Measurements from ENCODE around the gene CYB5R3. TPM values are rescaled to one million over a fixed set of nuclear protein-coding genes. Genes with fewer than 3 reads are reported as not detected.

The CYB5R3 gene
- total RNA-seq, 2 experiments from 2014 or later = 68.4 to 74.3 TPM

- Mint-ChIP-seq H3K27me3 (no peaks in the 10 kb centered on the region), H3K4me3 (no peak overlapping the region), H3K9me3 (no peaks in the 10 kb centered on the region), H3K27ac (no peak overlapping the region), H3K36me3 (ENCODE audit: low read depth) (peaks cover 7% of the 10 kb centered on the region), H3K4me1 (no peaks in the 10 kb centered on the region)
- ChIA-PET CTCF (no interaction called here), POLR2A (no interaction called here)
- no peak for DNase-seq
Measured at GRCh38 chr22:42635531-42635930, 13.7 kb downstream of the CYB5R3 start.

- ChIA-PET CTCF (no interaction called here), POLR2A (no interaction called here)
- no peaks in the 10 kb centered on the region for H3K9me3 Mint-ChIP-seq
- H3K4me3 Mint-ChIP-seq = no peak overlapping the region
- H3K36me3 Mint-ChIP-seq (ENCODE audit: low read depth) = peaks cover 12% of the 10 kb centered on the region
- no peaks in the 10 kb centered on the region for H3K4me1 Mint-ChIP-seq
- no peak for DNase-seq
- no peak overlapping the region for H3K27ac Mint-ChIP-seq
- no peaks in the 10 kb centered on the region for H3K27me3 Mint-ChIP-seq
Measured at GRCh38 chr22:42633013-42633412, 16.2 kb downstream of the CYB5R3 start.

- H3K4me3 Mint-ChIP-seq = no peak overlapping the region
- no peaks in the 10 kb centered on the region for H3K9me3 Mint-ChIP-seq
- no peak overlapping the region for H3K27ac Mint-ChIP-seq
- peaks cover 10% of the 10 kb centered on the region for H3K36me3 Mint-ChIP-seq (ENCODE audit: low read depth)
- H3K27me3 Mint-ChIP-seq = no peaks in the 10 kb centered on the region
- no peaks in the 10 kb centered on the region for H3K4me1 Mint-ChIP-seq
- CTCF ChIA-PET = no interaction called here
- POLR2A ChIA-PET = interaction anchor here (1.0 kb wide), 1 partner anchor 16 kb away, joined by 5 read pairs; no protein-coding TSS in a partner anchor
- DNase-seq = no peak
Measured at GRCh38 chr22:42632096-42632495, 17.1 kb downstream of the CYB5R3 start.

GRCh38 chr22:42630901-42631602 is 18.1 kb downstream of the CYB5R3 start:
- H3K27ac Mint-ChIP-seq = no peak overlapping the region
- H3K9me3 Mint-ChIP-seq = no peaks in the 10 kb centered on the region
- no peak overlapping the region for H3K4me3 Mint-ChIP-seq
- no peak for DNase-seq
- POLR2A ChIA-PET = no interaction called here
- CTCF ChIA-PET = no interaction called here
- H3K4me1 Mint-ChIP-seq = no peaks in the 10 kb centered on the region
- H3K27me3 Mint-ChIP-seq = no peaks in the 10 kb centered on the region
- peaks cover 15% of the 10 kb centered on the region for H3K36me3 Mint-ChIP-seq (ENCODE audit: low read depth)

- Mint-ChIP-seq H3K4me3 (no peak overlapping the region), H3K36me3 (ENCODE audit: low read depth) (peaks cover 19% of the 10 kb centered on the region), H3K27me3 (no peaks in the 10 kb centered on the region), H3K4me1 (no peaks in the 10 kb centered on the region), H3K9me3 (no peaks in the 10 kb centered on the region), H3K27ac (no peak overlapping the region)
- POLR2A ChIA-PET = interaction anchor here (1.5 kb wide), 1 partner anchor 15 kb away, joined by 20 read pairs; the partner anchor contains the start of gene POLDIP3
- CTCF ChIA-PET = no interaction called here
- no peak for DNase-seq
Measured at GRCh38 chr22:42630211-42630610, 19.0 kb downstream of the CYB5R3 start.

GRCh38 chr22:42627981-42628380 is 21.2 kb downstream of the CYB5R3 start:
- Mint-ChIP-seq H3K4me1 (no peaks in the 10 kb centered on the region), H3K9me3 (no peaks in the 10 kb centered on the region), H3K27ac (no peak overlapping the region), H3K4me3 (no peak overlapping the region), H3K36me3 (ENCODE audit: low read depth) (peaks cover 14% of the 10 kb centered on the region), H3K27me3 (no peaks in the 10 kb centered on the region)
- ChIA-PET CTCF (no interaction called here), POLR2A (interaction anchor here (5.5 kb wide), 1 partner anchor 13 kb away, joined by 63 read pairs; the partner anchor contains the start of gene POLDIP3)
- no peak for DNase-seq

GRCh38 chr22:42626951-42627625 is 22.1 kb downstream of the CYB5R3 start:
- Mint-ChIP-seq H3K36me3 (ENCODE audit: low read depth) (peaks cover 14% of the 10 kb centered on the region), H3K27ac (no peak overlapping the region), H3K4me1 (no peaks in the 10 kb centered on the region), H3K9me3 (no peaks in the 10 kb centered on the region), H3K27me3 (no peaks in the 10 kb centered on the region), H3K4me3 (no peak overlapping the region)
- POLR2A ChIA-PET = interaction anchor here (5.5 kb wide), 1 partner anchor 12 kb away, joined by 63 read pairs; the partner anchor contains the start of gene POLDIP3
- DNase-seq = no peak
- CTCF ChIA-PET = no interaction called here

- Mint-ChIP-seq H3K27me3 (no peaks in the 10 kb centered on the region), H3K4me3 (no peak overlapping the region), H3K27ac (no peak overlapping the region), H3K36me3 (ENCODE audit: low read depth) (peaks cover 14% of the 10 kb centered on the region), H3K4me1 (no peaks in the 10 kb centered on the region), H3K9me3 (no peaks in the 10 kb centered on the region)
- no peak for DNase-seq
- CTCF ChIA-PET = no interaction called here
- POLR2A ChIA-PET = interaction anchor here (5.5 kb wide), 1 partner anchor 11 kb away, joined by 63 read pairs; the partner anchor contains the start of gene POLDIP3
Measured at GRCh38 chr22:42626431-42626830, 22.8 kb downstream of the CYB5R3 start.

GRCh38 chr22:42625416-42625815 is 23.8 kb downstream of the CYB5R3 start:
- Mint-ChIP-seq H3K36me3 (ENCODE audit: low read depth) (peaks cover 14% of the 10 kb centered on the region), H3K4me1 (no peaks in the 10 kb centered on the region), H3K27ac (no peak overlapping the region), H3K9me3 (no peaks in the 10 kb centered on the region), H3K4me3 (no peak overlapping the region), H3K27me3 (no peaks in the 10 kb centered on the region)
- no peak for DNase-seq
- CTCF ChIA-PET = interaction anchor here (0.7 kb wide), 1 partner anchor 10 kb away, joined by 3 read pairs; no protein-coding TSS in a partner anchor
- POLR2A ChIA-PET = interaction anchor here (1.2 to 5.5 kb wide), 2 partner anchors 10 to 24 kb away, joined by 3 to 63 read pairs; partner anchors contain the start of genes CYB5R3 and POLDIP3

GRCh38 chr22:42624551-42625106 is 24.6 kb downstream of the CYB5R3 start:
- Mint-ChIP-seq H3K27ac (no peak overlapping the region), H3K9me3 (no peaks in the 10 kb centered on the region), H3K4me3 (no peak overlapping the region), H3K36me3 (ENCODE audit: low read depth) (peaks cover 14% of the 10 kb centered on the region), H3K27me3 (no peaks in the 10 kb centered on the region), H3K4me1 (no peaks in the 10 kb centered on the region)
- DNase-seq = no peak
- ChIA-PET POLR2A (interaction anchor here (5.5 kb wide), 1 partner anchor 9 kb away, joined by 63 read pairs; the partner anchor contains the start of gene POLDIP3), CTCF (interaction anchor here (0.7 to 1.6 kb wide), 2 partner anchors 9 to 468 kb away, joined by 3 to 6 read pairs; no protein-coding TSS in a partner anchor)

- ChIA-PET CTCF (interaction anchor here (1.6 kb wide), 1 partner anchor 468 kb away, joined by 6 read pairs; no protein-coding TSS in a partner anchor), POLR2A (interaction anchor here (5.5 kb wide), 1 partner anchor 9 kb away, joined by 63 read pairs; the partner anchor contains the start of gene POLDIP3)
- Mint-ChIP-seq H3K27me3 (no peaks in the 10 kb centered on the region), H3K4me3 (no peak overlapping the region), H3K4me1 (no peaks in the 10 kb centered on the region), H3K27ac (no peak overlapping the region), H3K36me3 (ENCODE audit: low read depth) (peaks cover 14% of the 10 kb centered on the region), H3K9me3 (no peaks in the 10 kb centered on the region)
- DNase-seq = no peak
Measured at GRCh38 chr22:42623756-42624441, 25.3 kb downstream of the CYB5R3 start.

GRCh38 chr22:42623301-42623751 is 25.9 kb downstream of the CYB5R3 start:
- ChIA-PET POLR2A (interaction anchor here (5.5 kb wide), 1 partner anchor 8 kb away, joined by 63 read pairs; the partner anchor contains the start of gene POLDIP3), CTCF (interaction anchor here (1.6 to 2.5 kb wide), 2 partner anchors 196 to 469 kb away, joined by 6 to 16 read pairs; no protein-coding TSS in a partner anchor)
- DNase-seq = no peak
- H3K9me3 Mint-ChIP-seq = no peaks in the 10 kb centered on the region
- H3K4me3 Mint-ChIP-seq = no peak overlapping the region
- no peak overlapping the region for H3K27ac Mint-ChIP-seq
- H3K4me1 Mint-ChIP-seq = no peaks in the 10 kb centered on the region
- no peaks in the 10 kb centered on the region for H3K27me3 Mint-ChIP-seq
- peaks cover 10% of the 10 kb centered on the region for H3K36me3 Mint-ChIP-seq (ENCODE audit: low read depth)
